NCI-H1436 (cell line): Measurements from ENCODE around the gene ARHGEF26.

Experiments used
- DNase-seq: peaks from one replicate; lab custom pipeline; 2025; lab: John Stamatoyannopoulos, UW

ARHGEF26 gene

DNA sequence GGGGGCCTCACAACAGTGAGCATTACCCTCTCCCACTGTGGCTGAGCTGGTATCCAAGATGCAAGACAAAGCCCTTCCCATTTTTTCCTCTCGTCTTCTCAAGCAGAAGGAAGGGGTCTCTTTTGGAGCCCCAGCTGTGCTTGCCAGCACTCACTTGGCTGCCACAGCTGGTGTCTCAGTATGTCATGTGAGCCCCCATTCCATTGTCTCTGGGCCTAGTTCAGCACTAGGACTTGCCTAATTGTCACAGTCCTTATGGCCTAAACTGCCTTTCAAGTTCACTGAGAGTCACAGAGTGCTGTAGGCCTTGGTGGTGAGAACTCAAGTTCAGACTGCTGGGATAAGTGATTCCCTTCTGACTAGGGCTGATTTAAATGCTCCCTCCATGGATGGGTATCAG, 89.8 kb downstream of the ARHGEF26 start:
- DNase-seq = no peak

DNA sequence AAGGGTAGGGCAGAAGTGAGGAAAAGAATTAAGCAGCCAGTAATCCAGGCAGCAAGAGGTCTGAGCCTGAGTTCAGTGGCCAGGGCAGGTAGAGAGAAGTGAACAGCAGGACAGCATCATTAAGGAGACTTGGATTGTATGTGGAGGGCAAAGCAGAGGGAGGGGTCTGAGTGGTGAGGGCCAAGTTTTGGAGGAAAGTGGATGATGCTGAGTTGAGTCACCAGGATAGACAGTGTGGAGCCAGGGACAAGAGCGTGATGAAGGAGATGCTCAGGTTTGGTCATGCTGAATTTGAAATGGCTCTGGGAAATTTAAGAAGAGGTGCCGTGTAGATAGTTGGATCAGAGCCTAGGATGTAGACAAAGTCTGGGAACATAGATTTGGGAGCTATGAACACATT, 93.1 kb downstream of the ARHGEF26 start:
- DNase-seq = no peak

DNA sequence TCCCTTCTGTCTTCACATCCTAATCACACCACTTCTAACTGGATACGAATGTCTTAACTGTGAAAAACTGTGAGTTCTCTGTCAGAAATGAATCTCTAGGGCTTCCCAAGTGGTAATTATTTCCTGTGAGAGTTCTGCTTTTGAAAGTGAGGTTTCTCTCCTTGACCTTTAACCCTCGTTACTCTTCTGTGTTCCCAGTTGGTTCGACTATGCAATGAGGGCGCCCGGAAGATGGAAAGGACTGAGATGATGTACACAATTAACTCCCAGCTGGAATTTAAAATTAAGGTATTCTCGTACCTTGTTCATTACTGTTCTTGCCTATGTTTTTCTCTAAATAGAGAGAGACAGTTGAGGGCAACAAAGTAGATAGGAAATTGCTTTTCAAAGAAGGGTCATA, 96.5 kb downstream of the ARHGEF26 start:
- no peak for DNase-seq

DNA sequence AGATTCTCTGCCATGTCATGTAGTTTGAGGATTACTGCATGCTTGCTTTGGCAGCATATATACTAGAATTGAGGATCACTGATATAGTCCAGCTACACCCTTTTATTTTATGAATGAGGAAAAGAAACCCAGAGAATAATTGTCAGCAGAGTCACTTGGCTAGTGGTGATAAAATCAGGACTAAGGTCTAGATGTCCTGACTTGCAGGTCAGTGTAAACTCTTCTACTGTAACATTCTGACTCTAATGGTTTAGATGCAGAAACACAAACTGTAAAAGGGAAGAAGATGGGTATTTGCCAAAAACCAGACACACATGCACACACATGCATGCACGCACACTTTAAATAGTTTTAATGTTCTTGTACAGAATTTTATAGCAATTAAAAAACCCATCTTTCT, 97.5 kb downstream of the ARHGEF26 start:
- DNase-seq = no peak

DNA sequence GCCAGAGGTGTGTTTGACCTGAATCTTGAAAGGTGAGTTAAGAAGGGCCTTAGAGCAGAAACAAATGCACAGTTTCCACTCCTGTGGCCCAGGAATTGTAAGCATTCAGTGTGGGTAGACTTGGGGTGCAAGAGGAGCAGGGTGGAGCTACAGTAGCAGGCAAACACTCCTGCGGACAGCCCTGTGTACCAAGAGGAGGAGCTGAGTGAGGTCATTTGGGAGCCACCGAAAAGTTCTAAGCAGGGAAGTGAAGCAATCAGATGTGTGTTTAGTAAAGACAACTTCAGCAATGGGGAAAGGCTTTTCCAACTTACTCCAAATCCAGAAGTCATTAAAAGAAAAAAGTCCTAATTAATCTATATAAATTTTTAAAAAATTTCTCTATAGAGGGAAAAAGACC, 99.3 kb downstream of the ARHGEF26 start:
- no peak for DNase-seq

DNA sequence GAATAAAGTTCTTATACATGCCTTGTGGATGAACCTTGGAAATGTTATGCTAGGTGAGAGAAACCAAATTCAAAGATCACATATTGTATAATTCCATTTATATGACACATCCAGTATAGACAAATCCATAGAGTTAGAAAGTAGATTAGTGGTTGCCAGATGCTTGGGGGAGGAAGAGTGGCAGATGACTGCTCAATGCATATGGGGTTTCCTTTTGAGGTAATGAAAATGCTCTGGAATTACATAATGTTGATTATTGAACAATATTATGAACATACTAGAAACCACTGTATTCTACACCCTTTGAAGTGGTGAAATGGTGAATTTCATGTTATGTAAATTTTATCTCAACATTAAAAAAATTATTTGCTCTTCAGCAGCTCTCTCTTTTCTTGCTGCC, 102.3 kb downstream of the ARHGEF26 start:
- no peak for DNase-seq

DNA sequence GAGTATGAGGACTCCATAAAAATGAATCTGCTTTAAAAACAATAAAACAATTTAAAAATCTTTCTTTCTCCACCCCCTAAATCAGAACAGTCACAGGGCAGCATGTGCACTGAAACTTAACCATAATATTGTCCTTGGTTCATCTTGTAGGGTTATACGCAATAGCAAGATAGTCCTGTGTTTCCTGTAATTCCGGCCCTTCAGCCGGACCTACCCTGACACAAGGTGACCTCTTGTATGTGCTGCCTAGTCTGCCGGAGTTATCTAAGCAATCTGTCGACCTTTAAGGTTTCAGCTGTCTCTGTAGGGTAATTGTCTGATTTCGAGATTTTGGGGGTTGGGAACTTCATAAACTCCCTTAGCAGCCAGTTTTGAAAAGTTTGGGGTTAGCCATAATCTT, 103.2 kb downstream of the ARHGEF26 start:
- no peak for DNase-seq

DNA sequence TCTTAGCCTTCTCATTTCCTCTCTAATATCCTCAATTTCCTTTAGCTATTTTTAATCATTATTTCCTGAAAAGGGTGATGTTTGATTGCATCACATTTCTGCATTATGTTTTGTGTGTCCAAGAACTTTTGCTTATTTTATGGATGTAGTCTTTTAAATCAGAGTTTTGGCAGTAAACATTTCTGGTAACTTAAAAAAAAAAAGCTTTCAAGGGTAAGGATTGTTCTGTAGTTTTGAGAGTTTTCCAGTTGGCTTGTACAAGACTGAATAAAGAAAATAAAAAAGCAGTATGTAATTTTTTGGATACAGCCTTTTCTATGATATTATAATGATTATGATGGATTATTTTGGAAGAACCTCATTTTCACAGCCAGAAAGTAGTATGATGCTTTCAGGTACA, 103.7 kb downstream of the ARHGEF26 start:
- DNase-seq = no peak

DNA sequence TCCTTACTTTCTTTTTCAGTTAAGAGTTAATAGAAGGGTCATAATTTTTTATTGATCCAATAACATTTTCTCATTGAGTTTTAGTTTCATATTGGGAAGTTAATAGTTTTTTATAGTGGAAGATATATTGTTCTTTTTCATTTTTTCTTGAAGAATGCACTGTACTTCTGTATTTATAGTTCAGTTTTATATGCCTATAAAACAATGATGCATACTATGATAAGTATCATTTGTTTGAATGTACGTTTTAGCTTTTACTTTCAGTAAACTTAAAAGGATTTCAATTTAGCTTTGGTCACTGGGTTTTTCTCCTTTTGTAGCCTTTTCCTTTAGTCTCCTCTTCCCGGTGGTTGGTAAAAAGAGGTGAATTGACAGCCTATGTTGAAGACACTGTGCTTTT, 104.3 kb downstream of the ARHGEF26 start:
- DNase-seq = no peak

DNA sequence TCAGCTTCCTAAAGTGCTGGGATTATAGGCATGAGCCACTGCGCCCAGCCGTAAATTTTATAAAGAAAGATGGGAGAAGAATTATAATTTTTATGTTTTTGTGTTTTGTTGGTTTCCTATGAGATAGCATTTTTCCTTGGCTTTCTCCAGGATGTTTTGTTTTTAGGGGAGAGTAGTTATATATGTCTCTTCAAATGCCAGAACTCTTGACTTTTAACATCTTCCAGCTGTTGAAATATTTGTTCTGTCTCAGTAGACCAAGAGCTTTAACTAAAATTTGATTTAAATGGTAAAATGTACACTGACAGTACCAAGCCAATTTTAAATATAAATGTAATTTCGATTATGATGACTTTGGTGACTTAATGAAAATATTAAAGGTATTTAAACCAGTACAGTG, 106.3 kb downstream of the ARHGEF26 start:
- DNase-seq = no peak

DNA sequence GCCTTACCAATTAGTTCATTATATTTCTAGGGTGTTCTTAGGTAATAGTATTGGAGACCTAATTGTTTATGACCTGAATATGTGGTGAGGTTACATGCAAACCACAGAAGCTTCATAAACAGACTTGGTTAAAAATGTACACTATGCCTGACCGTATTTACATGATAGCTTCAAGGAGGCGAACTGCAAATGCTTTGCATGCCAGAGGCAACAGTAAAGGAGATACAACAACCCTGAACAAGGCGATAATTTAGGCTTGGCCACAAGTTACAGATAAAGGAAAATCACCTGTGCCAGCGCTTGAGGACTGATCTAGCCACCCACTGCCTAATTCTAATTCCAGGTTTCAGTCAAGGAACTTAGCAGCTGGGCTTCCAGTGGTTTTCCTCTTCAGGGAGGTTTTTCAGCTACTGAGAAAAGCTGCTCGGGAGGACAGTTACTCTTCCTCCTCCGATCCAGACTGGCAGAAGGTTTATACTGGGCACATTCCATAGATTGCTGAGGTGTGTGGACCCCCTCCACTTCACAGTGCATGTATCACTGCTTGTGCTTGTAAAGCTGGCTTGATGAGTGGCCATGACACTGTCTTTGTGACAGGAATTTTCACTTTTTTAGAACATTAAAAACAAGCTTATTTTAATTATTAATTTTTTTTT, 107.5 kb downstream of the ARHGEF26 start:
- DNase-seq = no peak

DNA sequence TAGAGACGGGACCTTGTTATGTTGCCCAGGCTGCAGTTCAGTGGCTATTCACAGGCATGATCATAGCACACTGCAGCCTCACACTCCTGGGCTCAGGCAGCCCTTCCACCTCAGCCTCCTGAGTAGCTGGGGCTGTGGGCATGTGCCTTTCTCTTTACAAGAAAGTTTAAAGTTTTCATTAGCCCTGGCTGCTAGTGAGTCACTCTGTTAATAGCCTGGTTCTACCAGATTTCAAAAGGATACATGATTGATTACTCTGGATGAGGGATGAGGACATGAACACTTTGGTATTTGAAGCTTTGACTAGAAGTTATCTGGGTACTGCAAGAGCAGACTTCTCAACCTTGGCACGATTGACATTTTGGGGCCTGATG, 108.0 kb downstream of the ARHGEF26 start:
- no peak for DNase-seq

DNA sequence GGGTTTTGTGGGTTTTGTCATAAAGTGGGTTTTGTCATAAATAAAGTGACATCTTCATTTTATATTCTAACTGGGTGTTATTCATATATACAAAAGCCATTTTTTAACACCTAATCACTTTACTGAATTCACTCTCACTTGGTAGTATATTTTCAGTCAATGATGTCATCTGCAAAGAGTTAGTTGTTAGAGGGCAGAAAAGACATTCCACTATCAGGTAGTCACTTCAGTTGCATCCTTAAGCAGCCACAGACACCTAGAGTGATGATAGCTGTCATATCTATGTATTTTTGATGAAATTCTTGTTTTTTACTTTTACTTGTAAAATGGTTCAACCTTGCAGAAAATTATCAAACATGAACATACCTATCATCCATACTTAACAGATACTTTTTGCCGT, 114.1 kb downstream of the ARHGEF26 start:
- no peak for DNase-seq

DNA sequence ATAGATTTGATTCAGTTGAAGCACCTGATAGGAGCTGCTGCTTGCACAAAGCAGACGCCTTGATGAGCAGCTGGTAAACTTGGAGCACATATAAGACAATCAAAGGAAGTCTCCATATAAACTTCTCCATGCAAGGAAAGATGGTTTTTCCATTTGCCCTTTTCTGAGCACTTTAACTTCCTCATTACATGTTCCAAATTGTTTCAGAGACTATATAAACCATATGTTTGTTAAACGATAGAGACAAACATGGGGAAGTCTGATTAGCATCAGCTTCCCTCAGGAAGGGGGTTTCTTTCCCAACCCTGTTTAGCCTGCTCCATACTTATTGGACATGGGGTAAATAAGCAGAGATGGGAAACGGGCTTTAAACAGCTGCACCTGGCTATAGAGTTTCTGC, 115.1 kb downstream of the ARHGEF26 start:
- no peak for DNase-seq

DNA sequence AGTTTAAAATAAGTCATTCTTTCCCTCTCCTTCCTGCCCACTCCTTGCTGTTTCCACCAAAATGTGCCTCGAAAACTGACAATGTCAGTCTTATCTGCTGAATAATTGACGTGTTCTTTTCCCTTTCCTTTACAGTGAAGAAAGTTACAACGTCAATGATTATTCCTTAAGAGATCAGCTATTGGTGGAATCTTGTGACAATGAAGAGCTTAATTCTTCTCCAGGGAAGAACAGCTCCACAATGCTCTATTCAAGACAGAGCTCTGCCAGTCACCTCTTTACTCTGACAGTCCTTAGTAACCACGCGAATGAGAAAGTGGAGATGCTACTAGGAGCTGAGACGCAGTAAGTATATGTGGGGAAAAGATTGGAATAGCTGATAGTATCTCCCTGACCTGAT, 119.0 kb downstream of the ARHGEF26 start:
- DNase-seq = no peak

DNA sequence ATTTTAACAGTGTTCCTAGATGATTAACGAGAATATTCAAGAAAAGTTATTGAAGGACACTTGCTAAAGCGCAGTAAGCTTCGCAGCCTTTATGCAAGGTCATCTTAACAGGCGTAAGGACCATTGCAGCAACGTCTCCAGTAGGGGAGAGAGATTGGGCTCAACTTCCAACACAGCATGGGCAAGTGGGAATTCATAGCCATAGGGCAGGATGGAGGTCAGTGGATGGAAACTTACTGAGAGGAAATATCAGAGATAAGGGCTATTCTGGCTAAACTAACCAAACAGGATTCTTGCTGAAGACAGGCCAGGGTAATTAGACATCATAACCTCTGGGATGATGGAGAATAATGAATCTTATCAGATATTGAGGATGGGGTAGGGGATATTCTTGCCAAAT, 120.3 kb downstream of the ARHGEF26 start:
- no peak for DNase-seq

DNA sequence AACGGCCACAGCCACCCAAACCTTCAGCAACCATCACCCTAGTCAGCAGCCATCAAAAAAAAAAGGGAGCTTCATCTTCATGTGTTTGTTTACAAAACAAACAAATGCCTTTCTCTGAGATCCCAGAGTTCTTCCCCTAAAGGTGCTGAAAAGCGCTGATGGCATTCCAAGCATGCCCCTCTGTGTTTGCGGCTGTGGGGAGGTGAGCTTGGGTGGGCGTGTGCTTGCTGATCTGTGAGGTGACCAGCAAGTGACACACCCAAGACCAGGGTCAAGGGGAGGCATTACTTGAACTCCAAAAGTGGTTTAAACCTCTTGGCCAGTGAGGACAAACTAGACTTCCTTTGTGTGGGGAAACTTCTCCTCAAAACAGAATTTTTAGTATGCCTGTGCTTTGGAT, 121.6 kb downstream of the ARHGEF26 start:
- DNase-seq = no peak

DNA sequence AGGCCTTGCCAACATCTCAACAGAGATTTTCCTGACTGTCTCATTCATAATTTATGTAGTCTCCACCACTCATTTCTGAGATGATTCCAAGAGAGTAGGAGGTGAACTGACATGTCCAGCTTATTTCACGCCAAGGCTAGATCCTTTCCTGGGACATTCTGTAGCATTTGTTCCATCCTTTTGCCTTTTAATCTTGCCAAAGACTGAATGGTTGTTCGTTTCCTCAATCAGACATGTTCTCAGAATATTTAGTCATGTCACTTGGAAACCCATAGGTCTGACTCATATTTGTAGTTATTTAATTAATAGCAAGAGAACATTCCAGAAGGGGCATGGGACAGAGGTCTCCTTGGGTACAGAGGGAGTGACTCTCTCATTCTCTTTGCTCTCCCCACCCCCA, 122.2 kb downstream of the ARHGEF26 start:
- no peak for DNase-seq

DNA sequence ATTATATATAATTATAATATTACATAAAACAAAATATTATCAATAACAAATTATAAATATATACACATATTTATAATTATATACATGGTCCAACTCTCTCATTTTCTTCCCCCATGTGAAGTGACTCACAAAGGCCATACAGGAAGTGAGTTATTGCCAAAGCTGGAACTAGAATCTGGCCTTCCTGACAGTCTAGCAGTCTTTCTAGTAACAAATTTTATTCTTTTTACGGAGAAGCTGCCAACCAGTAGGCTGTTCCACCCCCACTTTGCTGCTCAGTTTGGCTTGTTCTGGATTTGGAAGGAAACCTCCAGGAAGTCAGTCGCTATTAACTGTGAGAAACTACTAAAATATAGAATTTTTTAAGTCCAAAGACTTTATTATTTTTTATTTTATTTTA, 123.5 kb downstream of the ARHGEF26 start:
- no peak for DNase-seq

DNA sequence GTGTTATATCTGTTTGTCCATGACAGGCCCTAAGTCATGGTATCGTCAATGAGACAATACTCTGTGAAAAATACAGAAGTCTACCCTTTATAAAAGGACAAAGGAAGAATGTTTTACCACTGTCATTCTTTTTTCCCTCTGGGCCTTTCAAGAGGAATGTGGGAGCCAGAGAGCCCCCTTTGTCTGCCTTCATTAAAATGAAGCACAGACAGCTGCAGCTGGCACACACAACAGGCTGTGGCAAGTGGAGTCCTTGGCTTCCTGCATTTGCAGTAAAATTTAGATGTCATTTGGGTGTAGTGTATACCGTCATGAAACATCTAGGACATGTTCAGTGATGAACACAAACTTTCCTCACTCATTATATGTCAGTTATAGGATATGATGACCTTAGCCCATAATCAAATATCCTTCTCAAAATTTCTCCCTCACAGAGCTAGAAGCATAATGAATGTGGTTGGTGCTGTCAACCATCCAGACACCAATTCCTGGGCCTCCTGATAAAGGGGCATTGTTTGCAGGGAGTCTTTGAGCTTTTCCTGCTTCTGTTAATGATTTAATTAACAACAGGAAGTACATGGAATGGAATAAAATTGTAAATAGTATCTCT, 126.7 kb downstream of the ARHGEF26 start:
- peak; percentile 6 for DNase-seq

DNA sequence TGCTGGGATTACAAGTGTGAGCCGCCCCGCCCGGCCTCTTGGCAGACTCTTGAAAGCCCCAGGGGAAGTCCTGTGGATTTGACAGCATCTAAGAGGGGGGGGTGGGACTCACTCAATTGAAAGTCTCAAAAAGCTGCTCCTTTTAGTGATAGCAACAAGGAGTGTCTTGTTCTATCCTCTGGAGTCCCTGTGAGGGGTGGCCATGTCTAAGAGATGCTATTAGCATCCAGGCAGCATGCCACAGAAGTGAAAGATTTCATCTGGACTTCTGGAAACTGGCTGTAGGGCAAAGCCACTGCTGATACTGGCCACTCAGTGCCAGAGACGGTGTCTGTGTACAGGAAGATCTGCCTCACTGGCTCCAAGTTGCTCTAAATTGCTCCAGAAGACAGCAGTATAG, 129.1 kb downstream of the ARHGEF26 start:
- no peak for DNase-seq

DNA sequence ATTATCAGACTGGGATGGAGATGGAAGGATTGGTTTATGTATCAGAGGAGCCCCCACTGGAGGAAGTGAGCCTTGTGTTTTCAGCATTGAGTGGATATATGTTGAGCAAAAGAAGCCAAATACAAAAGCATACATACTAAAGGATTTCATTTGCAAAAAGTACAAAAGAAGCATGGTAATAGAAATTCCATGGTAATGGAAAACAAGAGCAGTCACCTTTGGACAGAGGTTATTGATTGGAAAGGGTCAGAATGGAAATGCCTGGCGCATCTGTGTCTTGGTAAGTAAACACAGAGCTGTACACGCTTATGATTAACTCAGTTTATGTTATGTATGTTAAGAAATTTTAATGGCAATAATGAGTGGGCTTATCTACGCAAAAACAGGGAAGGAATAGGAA, 130.4 kb downstream of the ARHGEF26 start:
- no peak for DNase-seq

DNA sequence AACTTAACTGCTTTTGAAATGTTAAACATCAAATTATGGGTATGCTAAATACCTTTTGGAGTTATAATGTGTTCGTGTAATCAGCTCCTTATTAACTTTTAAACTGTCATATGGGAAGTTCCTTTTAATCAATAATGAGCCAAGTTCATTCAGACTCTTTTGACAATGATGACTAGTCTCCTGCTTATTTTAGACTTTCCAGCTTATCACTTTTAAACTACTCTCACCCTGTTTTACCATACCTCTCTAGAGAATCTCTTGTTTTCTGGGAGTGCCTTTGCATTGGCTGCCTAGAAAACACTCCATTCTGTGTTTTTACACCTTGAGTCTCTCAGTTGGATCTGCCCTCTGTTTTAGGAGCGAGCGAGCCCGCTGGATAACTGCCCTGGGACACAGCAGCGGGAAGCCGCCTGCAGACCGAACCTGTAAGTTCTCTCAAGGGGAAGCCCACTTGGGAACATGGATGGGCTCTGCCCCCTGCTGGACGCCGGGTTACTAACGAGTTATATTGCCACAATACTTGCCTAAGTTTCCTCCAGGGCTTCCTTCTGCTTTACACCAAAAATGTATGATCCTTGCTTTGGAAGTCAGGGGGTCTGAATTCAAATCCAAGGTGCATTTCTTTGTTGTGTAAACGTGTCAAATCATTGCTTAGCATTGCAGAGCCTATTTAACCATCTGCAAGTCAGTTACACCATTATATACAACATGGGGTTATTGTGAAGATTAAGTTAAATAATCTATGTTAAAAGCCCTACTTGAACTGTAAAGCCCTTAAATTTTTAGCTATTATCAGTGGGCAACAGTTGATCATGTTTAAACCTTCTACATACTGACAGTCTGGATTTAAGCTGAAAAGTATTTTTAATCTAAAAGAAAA, 131.8 kb downstream of the ARHGEF26 start:
- DNase-seq = peak; percentile 91
